ENCODE results near the gene CALR.
"Not testable (repeated sequence)": the region's sequence is repeated elsewhere in the genome, so short reads cannot be mapped to it uniquely, and the experiment has no call there.

CALR gene

GRCh38 chr19:12935071-12935470 is 3.3 kb upstream of the CALR start:
- DNase-seq, result no peak

DNA sequence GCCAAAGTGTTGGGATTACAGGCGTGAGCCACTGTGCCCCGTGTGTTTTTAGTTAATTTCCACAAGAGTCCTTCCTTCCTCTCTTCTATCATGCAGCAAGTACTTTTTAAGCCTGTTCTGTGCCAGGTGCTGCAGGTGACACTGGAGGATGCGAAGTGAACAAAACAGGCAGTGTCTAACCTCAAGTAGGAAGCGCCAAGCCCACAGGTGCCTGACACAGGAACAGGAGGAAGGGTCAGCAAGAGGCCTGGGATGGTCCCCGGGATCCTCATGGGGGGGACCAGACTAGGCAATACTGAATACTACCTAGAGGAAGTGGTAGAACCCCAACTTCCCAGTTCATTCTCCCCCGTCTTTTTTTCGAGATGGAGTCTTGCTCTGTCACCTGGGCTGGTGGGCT is 1.8 kb upstream of the CALR start:
- DNase-seq, result peak; percentile 66

DNA sequence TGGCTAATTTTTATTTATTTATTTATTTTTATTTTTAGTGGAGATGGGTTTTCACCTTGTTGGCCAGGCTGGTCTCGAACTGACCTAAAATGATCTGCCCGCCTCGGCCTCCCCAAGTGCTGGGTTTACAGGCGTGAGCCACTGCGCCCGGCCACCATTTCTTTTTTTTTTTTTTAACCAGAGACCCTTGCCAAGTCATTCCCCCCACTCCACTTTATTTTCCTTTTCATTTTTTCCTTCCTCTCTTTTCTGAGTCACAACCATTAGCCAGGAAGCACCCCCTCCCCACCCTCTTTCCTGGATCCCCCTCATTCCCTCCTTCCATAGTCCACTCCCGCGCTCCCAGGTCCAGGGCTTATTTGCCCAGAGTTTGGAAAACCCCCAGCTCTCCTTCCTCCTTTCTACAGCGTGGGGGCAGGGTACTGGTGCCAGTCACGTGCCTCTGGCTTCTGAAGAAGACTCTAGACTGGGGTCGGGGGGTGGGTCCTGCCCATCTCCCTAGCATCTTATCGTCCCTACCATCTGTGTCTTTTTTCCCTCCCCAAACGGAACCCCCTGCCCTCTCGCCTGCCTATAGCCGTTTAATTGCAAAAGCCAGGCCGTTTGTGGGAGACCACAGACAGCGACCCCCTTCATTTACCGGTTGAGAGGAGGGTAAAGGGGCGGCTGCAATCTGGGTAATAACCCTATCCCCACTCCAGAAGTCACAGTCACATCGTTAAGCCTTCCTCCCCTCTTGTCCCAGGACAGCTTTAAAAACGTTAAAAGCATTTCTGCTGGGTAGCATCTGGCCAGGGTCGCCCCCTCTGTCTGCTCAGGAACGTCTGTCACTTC is 1.1 kb upstream of the CALR start:
- DNase-seq, result peak; percentile 68

DNA sequence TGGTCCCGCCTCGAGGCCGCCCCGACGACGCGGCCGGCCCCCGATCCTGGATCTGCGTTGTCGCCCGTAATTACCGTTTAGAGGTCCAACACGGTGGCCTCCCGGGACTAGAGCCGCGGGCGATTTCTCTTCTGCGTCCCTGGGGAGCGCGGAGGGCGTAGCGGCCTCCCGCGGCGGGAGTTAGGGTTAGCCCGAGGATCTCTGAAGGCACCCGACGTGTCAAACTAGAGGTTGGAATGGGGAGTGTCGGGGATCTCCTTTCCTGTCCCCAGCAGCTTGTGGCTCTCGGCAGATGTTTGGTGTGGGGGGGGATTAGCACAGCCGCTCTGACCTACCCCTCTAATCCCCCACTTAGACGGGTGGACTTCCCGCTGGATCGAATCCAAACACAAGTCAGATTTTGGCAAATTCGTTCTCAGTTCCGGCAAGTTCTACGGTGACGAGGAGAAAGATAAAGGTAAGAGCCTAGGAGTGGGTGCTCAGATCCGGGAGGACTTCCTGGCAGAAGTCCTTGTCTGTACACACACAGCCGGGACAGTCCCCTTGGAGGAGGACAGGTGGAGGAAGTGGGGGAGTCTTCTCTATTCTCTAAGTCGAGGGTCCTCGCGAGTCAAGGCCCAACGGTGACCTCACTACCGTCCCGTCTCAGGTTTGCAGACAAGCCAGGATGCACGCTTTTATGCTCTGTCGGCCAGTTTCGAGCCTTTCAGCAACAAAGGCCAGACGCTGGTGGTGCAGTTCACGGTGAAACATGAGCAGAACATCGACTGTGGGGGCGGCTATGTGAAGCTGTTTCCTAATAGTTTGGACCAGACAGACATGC is 581 bp downstream of the CALR start:
- DNase-seq, result peak; percentile 65

DNA sequence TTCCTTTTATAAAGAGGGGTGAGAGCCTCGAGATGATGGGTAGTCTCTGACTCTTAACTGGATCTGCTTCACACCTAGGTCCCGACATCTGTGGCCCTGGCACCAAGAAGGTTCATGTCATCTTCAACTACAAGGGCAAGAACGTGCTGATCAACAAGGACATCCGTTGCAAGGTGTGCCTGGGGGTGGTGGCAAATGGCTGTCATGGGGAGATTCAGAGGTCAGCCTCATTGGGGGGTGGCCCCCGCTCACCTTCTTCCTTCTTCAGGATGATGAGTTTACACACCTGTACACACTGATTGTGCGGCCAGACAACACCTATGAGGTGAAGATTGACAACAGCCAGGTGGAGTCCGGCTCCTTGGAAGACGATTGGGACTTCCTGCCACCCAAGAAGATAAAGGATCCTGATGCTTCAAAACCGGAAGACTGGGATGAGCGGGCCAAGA is 1.6 kb downstream of the CALR start:
- DNase-seq, result no peak

DNA sequence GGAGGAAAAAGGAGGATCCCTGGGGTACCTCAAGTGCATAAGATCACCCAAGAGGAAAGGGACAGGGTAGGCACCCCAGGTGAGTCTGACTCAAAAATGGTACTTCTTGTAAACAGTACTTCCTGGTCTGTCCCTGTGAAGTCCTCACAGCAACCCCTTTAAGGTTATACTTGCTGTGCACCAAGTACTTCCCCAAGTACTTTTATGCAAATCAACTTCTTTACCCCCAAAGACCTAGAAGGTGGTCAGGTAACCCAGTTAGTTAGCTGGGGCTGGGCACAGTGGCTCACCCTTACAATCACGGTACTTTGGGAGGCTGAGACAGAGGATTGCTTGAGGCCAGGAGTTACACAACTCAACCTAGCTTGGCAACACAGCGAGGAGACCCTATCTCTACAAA is 2.5 kb downstream of the CALR start:
- no peak for DNase-seq

GRCh38 chr19:12943437-12944044 is 5.1 kb downstream of the CALR start:
- no peak for DNase-seq

- DNase-seq, result no peak
Observed at GRCh38 chr19:12944104-12944674, 5.8 kb downstream of the CALR start.

GRCh38 chr19:12945479-12946091 is 7.2 kb downstream of the CALR start, which contains the start of gene RAD23A:
Gene RAD23A (plus strand): TSS chr19:12945862. CDS start chr19:12945949, 87 bp downstream.
- peak; percentile 99 for DNase-seq

DNA sequence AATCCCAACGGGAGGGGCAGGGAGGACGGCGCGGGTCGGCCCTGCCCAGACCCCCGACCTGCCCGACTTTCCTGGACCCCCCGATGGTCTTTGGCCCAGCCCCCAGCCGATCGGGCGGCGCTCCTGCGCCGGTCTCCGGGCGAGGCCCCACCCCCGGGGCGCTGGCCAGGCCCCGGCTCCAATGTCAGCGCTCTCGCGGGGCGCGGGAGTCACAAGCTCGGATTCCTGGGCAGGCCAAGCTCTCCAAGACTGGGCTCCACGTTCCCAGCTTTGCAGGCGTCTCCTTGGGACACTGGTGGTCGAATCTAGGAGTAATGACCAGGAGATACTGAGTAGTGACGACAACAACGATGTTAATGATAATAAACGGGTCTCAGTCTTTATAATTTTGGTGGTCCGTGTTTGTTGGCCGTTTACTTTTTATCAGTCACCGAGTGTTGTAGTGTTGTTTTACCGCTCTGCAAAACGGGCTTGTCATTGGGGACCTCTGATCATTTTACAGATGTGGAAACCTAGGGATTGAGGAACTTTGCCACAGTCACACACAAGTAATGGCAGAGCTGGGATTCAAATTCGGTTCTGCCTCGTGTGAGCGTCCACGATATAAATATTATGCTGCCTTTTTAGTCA is 7.8 kb downstream of the CALR start:
- DNase-seq, result peak; percentile 63

DNA sequence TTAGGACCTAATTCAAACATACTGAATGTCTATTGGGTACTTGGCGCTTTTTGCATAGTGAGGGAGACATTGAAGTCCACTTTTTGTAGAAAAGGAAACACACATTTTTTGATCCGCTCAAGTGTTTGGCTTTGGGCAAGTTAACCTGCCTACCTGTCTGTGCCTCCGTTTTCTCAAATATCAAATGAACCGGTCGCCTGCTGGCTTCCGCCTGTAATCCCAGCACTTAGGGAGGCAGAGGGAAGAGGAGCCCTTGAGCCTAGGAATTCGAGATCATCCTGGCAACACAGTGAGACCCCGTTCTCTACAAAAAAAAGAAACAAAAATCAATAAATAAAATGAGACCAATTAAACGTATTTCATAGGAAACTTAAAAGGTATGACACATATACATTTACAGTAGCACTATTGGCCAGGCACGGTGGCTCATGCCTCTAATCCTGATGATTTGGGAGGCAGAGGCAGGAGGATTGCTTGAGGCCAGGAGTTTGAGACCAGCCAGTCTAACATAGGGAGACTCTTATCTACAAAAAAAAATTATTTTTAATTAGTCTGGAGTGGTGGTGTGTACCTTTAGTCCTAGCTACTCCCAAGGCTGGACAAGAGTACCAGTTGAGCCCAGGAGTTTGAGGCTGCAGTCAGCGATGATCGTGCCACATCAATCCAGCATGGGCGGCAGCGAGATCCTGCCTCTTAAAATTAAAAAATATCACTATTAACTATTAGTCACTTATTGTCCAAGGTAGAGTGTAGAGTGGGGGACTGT is 8.5 kb downstream of the CALR start:
- DNase-seq, result no peak

DNA sequence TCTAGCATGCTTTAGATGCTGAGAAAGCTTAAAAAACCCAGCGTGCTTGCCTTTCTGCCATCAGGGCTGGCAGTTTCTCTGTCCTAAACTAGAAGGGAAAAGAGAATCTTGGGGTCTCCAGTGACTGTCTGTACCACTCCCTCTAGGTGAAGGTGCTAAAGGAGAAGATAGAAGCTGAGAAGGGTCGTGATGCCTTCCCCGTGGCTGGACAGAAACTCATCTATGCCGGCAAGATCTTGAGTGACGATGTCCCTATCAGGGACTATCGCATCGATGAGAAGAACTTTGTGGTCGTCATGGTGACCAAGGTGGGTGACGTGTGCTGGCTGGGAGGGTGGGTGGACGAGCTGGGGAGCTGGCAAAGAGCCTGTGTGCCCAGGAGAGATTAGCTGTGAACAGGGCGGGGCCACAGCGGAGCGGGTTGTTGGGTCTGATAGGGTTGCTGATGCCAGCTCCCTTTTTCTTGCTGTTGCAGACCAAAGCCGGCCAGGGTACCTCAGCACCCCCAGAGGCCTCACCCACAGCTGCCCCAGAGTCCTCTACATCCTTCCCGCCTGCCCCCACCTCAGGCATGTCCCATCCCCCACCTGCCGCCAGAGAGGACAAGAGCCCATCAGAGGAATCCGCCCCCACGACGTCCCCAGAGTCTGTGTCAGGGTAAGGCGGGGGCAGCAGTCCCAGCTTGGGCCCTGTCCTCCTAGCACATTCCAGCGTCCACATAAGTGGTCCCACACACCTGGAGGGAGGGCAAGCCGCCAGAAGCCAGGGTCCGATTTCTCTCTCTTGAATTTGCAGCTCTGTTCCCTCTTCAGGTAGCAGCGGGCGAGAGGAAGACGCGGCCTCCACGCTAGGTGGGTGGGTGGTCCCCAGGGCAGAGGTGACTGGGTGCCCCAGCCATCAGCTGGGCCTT is 9.5 kb downstream of the CALR start:
- DNase-seq, result no peak

DNA sequence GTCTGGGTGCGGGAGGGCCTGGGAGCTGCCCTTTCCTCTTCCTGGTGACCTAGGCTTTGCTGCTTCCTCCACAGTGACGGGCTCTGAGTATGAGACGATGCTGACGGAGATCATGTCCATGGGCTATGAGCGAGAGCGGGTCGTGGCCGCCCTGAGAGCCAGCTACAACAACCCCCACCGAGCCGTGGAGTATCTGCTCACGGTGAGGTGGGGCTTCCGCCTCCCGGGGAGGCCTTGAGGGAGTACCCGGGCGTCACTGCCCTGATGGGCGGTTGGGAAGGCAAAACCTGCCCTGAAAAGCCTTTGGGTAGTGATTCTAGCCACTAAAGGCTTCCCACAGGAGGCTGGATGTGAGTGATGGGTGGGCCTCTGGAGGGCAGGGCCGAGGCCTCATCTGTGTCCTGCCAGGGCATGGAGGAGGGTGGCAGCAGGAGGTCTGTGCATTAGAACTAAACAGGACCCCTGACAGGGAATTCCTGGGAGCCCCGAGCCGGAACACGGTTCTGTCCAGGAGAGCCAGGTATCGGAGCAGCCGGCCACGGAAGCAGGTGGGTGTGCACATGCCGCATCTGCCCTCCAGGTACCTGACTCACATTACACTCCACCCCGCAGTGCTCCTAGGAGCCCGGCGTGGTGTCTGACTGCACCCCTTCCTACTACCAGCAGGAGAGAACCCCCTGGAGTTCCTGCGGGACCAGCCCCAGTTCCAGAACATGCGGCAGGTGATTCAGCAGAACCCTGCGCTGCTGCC is 10.4 kb downstream of the CALR start:
- DNase-seq, result no peak

DNA sequence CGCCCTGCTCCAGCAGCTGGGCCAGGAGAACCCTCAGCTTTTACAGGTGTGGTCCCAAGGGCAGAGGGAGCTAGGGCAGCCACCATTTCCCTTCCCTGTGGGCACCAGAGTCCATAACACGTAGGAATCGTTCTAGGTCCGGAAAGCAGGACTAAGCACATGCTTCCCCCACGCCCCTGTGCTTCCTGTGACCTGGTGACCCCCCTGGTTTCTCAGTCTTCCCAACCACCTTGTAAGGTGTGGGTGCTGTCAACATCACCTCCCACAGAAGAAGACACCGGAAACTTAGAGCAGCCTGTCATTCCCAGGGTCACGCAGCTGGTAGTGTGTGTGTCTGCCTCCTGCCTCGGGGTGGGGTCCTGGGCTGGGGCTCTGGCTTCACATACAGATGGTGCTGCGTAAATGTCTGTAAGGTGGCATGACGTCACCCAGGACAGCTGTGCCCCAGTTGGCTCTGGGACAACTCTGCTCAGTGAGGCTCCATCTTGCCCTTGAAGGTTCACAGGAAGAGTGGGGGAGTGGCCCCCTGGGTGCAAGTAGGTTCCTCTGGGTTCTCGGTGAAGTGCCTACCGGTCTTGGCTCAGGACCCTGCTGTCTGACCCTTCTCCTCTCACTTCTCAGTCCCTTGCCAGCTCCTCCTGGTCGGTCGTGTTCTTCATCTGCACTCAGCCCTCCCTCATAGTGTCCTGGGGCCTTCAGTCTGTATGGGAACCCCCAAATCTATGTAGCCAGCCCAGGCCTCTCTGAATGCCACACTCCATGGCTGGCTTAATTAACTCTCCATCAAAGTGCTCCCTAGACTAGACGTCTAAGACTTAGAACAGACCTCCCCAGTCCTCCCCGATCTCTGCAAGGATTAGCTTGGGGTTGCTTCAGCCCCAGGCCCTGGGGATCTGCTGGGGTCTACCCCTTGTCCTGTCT is 11.2 kb downstream of the CALR start:
- no peak for DNase-seq

- DNase-seq, result not testable (repeated sequence)
Observed at GRCh38 chr19:12952050-12952449, 13.6 kb downstream of the CALR start.

DNA sequence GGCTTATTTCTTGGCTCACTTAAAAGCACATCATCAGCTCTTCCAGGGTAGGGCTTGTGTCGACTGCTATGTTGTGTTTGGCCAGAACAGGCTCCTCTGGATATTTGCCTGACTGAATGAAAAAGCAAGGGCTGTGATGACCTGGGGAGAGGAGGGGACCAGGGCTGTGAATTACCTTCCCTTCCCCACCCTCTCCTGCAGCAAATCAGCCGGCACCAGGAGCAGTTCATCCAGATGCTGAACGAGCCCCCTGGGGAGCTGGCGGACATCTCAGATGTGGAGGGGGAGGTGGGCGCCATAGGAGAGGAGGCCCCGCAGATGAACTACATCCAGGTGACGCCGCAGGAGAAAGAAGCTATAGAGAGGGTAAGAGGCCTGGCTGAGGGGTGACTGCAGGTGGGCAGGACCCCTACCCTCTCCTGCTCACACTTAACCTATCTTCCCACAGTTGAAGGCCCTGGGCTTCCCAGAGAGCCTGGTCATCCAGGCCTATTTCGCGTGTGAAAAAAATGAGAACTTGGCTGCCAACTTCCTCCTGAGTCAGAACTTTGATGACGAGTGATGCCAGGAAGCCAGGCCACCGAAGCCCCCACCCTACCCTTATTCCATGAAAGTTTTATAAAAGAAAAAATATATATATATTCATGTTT is 14.2 kb downstream of the CALR start:
- no peak for DNase-seq

- no peak for DNase-seq
Observed at GRCh38 chr19:12953138-12953798, 14.9 kb downstream of the CALR start.

Measured in RPMI8226 (cell line).